Endothelial cell of umbilical vein (primary cell): Measurements from ENCODE around the gene CTNND2. TPM values are rescaled to one million over a fixed set of nuclear protein-coding genes. Genes with fewer than 3 reads are reported as not detected.

ENCODE experiments used
- BruUV-seq: library from RNA; stranded (reverse); fragments of 400-500 nt; replicated peaks from 2 replicates; lab custom pipeline; 2021; lab: Mats Ljungman, UMichigan
- CTCF ChIA-PET: fragments of 300-600, 350-600 bp; sonication (Branson Sonifier 250); formaldehyde crosslinking; loops from one replicate; lab custom pipeline; 2021; ENCODE audit warnings: antibody characterized with exemption, inconsistent platforms; lab: Charles Lee
- POLR2A ChIA-PET: fragments of 300-600, 350-600 bp; sonication (Branson Sonifier 250); formaldehyde crosslinking; loops from one replicate; lab custom pipeline; 2021; ENCODE audit warnings: antibody characterized with exemption, inconsistent platforms; lab: Charles Lee
- DNase-seq: peaks from one replicate; pipeline ENCODE4 v3.0.0-alpha.2; 2011; ENCODE audit warnings: low read depth, low spot score
- FAIRE-seq: peaks from 2 replicates; lab custom pipeline; 2011; peaks lifted over from hg19 to GRCh38; lab: Jason Lieb, UNC
- H2AFZ ChIP-seq: 2 replicates; pipeline ENCODE4 v1.6.0; 2012; ENCODE audit warnings: low read depth, low read length, control low read depth, inconsistent platforms
- H3K27ac ChIP-seq: 2 replicates; pipeline ENCODE4 v1.5.1; 2011; ENCODE audit warnings: low read depth, mild to moderate bottlenecking, control low read depth, low read length, moderate library complexity; ENCODE audit not compliant: insufficient read depth
- H3K27me3 ChIP-seq, 2 experiments: 2 replicates each; pipeline versions ENCODE4 v1.6.0 to v1.6.1; 2011; ENCODE audit warnings: low read length in 2 of 2, mixed read lengths in 1 of 2; ENCODE audit not compliant: control insufficient read depth in 2 of 2, insufficient read depth in 2 of 2
- H3K36me3 ChIP-seq, 2 experiments: 2 replicates in 1 of 2; 3 replicates in 1 of 2; pipeline ENCODE4 v1.5.1; 2011; ENCODE audit warnings: low read length in 2 of 2, mild to moderate bottlenecking in 1 of 2, moderate library complexity in 1 of 2; ENCODE audit not compliant: control insufficient read depth in 2 of 2, insufficient read depth in 2 of 2; ENCODE audit errors: extremely low read depth in 1 of 2
- H3K4me1 ChIP-seq: 3 replicates; pipeline ENCODE4 v1.5.1; 2011; ENCODE audit warnings: mild to moderate bottlenecking, low read length; ENCODE audit not compliant: control insufficient read depth, insufficient read depth; ENCODE audit errors: extremely low read depth
- H3K4me2 ChIP-seq: 2 replicates; pipeline ENCODE4 v1.6.1; 2011; ENCODE audit warnings: low read length, control low read depth, mixed read lengths; ENCODE audit not compliant: insufficient read depth
- H3K4me3 ChIP-seq, 3 experiments: fragments of 200-600 bp in 1 of 3; sonication (generic), shearing (Covaris generic) in 1 of 3; replicated peaks in 1 of 3; 2 replicates each; pipeline ENCODE4 v1.5.1; 2011 to 2016; ENCODE audit warnings: control low read depth in 3 of 3, low read length in 3 of 3, mild to moderate bottlenecking in 2 of 3, inconsistent platforms in 1 of 3, low read depth in 1 of 3, moderate library complexity in 1 of 3; ENCODE audit not compliant: insufficient read depth in 1 of 3
- H3K79me2 ChIP-seq: 2 replicates; pipeline ENCODE4 v1.6.0; 2012; ENCODE audit warnings: low read length, inconsistent platforms; ENCODE audit not compliant: control insufficient read depth, insufficient read depth
- H3K9ac ChIP-seq: replicated peaks from 2 replicates; pipeline ENCODE3; 2011; ENCODE audit warnings: low read length, control low read depth; ENCODE audit not compliant: insufficient read depth; ENCODE audit errors: extremely low read depth
- H3K9me1 ChIP-seq: replicated peaks from 3 replicates; pipeline ENCODE4 v1.6.0; 2011; ENCODE audit warnings: mild to moderate bottlenecking, low read length; ENCODE audit not compliant: control insufficient read depth, insufficient read depth; ENCODE audit errors: extremely low read depth
- H3K9me3 ChIP-seq: replicated peaks from 2 replicates; pipeline ENCODE4 v1.5.1; 2012; ENCODE audit warnings: low read length, inconsistent platforms; ENCODE audit not compliant: control insufficient read depth, insufficient read depth
- H4K20me1 ChIP-seq: replicated peaks from 2 replicates; pipeline ENCODE3; 2011; ENCODE audit warnings: mild to moderate bottlenecking, low read length; ENCODE audit not compliant: control insufficient read depth, insufficient read depth; ENCODE audit errors: extremely low read depth
- CTCF ChIP-seq, 2 donors: IDR thresholded peaks; 1 replicate in 1 of 2; 2 replicates in 1 of 2; pipeline ENCODE4 v1.5.1; 2011; ENCODE audit warnings: low read length in 2 of 2, mild to moderate bottlenecking in 2 of 2, moderate library complexity in 2 of 2, control low read depth in 1 of 2, inconsistent platforms in 1 of 2, low read depth in 1 of 2; ENCODE audit not compliant: insufficient read depth in 1 of 2; ENCODE audit errors: extremely low read depth in 1 of 2
- EZH2 ChIP-seq: IDR thresholded peaks from 2 replicates; pipeline ENCODE4 v1.6.1; 2012; ENCODE audit warnings: borderline replicate concordance, low read depth, mild to moderate bottlenecking, moderate library complexity, low read length, inconsistent platforms; ENCODE audit not compliant: severe bottlenecking
- FOS ChIP-seq: IDR thresholded peaks from 2 replicates; pipeline ENCODE4 v1.6.1; 2011; ENCODE audit warnings: mild to moderate bottlenecking, low read length, moderate library complexity, borderline replicate concordance; ENCODE audit not compliant: insufficient read depth
- GATA2 ChIP-seq: IDR thresholded peaks from 2 replicates; pipeline ENCODE4 v1.7.0; 2011; ENCODE audit warnings: low read depth, mild to moderate bottlenecking, moderate library complexity, mixed read lengths, low read length; ENCODE audit not compliant: insufficient read length, insufficient read depth
- JUN ChIP-seq: IDR thresholded peaks from 2 replicates; pipeline ENCODE4 v1.6.1; 2011; ENCODE audit warnings: borderline replicate concordance, low read depth; ENCODE audit not compliant: insufficient read length, insufficient read depth
- MAX ChIP-seq: IDR thresholded peaks from 2 replicates; pipeline ENCODE4 v1.6.1; 2011; ENCODE audit not compliant: insufficient read depth, insufficient read length
- MYC ChIP-seq: IDR thresholded peaks from one replicate; pipeline ENCODE4 v1.6.1; 2011; ENCODE audit warnings: mild to moderate bottlenecking, low read depth, low read length
- POLR2A ChIP-seq: IDR thresholded peaks from 2 replicates; pipeline ENCODE4 v1.6.1; 2012; ENCODE audit warnings: low read depth, mild to moderate bottlenecking, control low read depth, low read length
- POLR2AphosphoS5 ChIP-seq: IDR thresholded peaks from 2 replicates; pipeline ENCODE4 v1.6.1; 2012; ENCODE audit warnings: low read depth, mild to moderate bottlenecking, control low read depth, low read length, moderate library complexity; ENCODE audit not compliant: insufficient read depth
- dilution Hi-C: fragments of 300-500 bp; cut with MboI; formaldehyde crosslinking; loops from one replicate; pipeline ENCODE4 v1.15.0; 2019; ENCODE audit warnings: low sequenced_read_pairs; ENCODE audit not compliant: extremely low pct_ligation_motif_present
- intact Hi-C: fragments of 100-400 bp; cut with micrococcal nuclease; formaldehyde crosslinking; loops from one replicate; pipeline ENCODE4 v1.10.0; 2022
- polyA plus RNA-seq, 4 experiments: library from polyadenylated mRNA; depleted of rRNA in 3 of 4; stranded (reverse) in 3 of 4; unstranded in 1 of 4; fragments of >200 nt; gene quantifications; 2 replicates each; pipeline versions ENCODE4 v1.2.1 to v1.2.3, GENCODE V29; 2011 to 2012; ENCODE audit warnings: missing spikeins in 1 of 4
- total RNA-seq: library from RNA; stranded (reverse); gene quantifications from 2 replicates; pipeline ENCODE4 v1.2.3, GENCODE V29; 2021

CTNND2 gene
- total and polyA plus RNA-seq, 2 donors (not counting 3 experiments of a cell fraction or from before 2014, with no cell fraction given): not detected

GRCh38 chr5:11153670-11154382 is 750.4 kb downstream of the CTNND2 start:
- BruUV-seq: no TSS peak
- Histone ChIP-seq H3K27ac (no peak overlapping the region), H4K20me1 (no peaks in the 10 kb centered on the region), H3K9me1 (no peaks in the 10 kb centered on the region), H3K4me2 (no peak overlapping the region), H3K9me3 (no peaks in the 10 kb centered on the region), H2AFZ (no peak overlapping the region), H3K4me1 (no peaks in the 10 kb centered on the region), H3K27me3 (no peaks in the 10 kb centered on the region), H3K9ac (no peak overlapping the region), H3K4me3 (no peak overlapping the region), H3K36me3 (no peaks in the 10 kb centered on the region), H3K79me2 (no peaks in the 10 kb centered on the region)
- TF ChIP-seq POLR2AphosphoS5 (no peak), EZH2 (no peak), MYC (no peak), MAX (no peak), JUN (no peak), CTCF (IDR thresholded peaks at IDR 0.05; ENCODE audit: extremely low read depth in 1 of 2, insufficient read depth in 1 of 2, low read depth in 1 of 2, low read length in 2 of 2) (no peak), FOS (no peak), POLR2A (no peak), GATA2 (no peak)
- intact Hi-C loops: no loop called here
- POLR2A ChIA-PET: no interaction called here
- CTCF ChIA-PET: no interaction called here
- no peak for DNase-seq
- dilution Hi-C loops: no loop called here
- FAIRE-seq: no peak
